ENCODE data around the gene KLK10.

KLK10 gene

GRCh38 chr19:51026554-51026831, 7.0 kb upstream of the KLK10 start, which contains the start of gene KLK11:
Gene KLK11, minus strand, starts transcription at chr19:51026616. Its CDS starts 985 bp downstream, at chr19:51025631.
- no peak for DNase-seq (ENCODE audit: low spot score)

GRCh38 chr19:51025809-51026553, 6.5 kb upstream of the KLK10 start:
- DNase-seq (ENCODE audit: low spot score) = no peak

- no peak for DNase-seq (ENCODE audit: low spot score)
These were observed 5.9 kb upstream of the KLK10 start for GRCh38 chr19:51025401-51025800.

- no peak for DNase-seq (ENCODE audit: low spot score)
These were observed 5.4 kb upstream of the KLK10 start for GRCh38 chr19:51024924-51025323.

- no peak for DNase-seq (ENCODE audit: low spot score)
These were observed 4.4 kb upstream of the KLK10 start for GRCh38 chr19:51023946-51024345.

GRCh38 chr19:51022526-51022925, 3.0 kb upstream of the KLK10 start:
- DNase-seq (ENCODE audit: low spot score) = no peak

- peak; percentile 19 for DNase-seq (ENCODE audit: low spot score)
These were observed 1.6 kb upstream of the KLK10 start for GRCh38 chr19:51020988-51021651.

GRCh38 chr19:51018745-51019543, 565 bp downstream of the KLK10 start:
- DNase-seq (ENCODE audit: low spot score) = no peak

- DNase-seq (ENCODE audit: low spot score) = peak; percentile 15
These were observed 2.5 kb downstream of the KLK10 start for GRCh38 chr19:51016798-51017683.

- no peak for DNase-seq (ENCODE audit: low spot score)
These were observed 3.7 kb downstream of the KLK10 start for GRCh38 chr19:51015691-51016267.

- DNase-seq (ENCODE audit: low spot score) = no peak
These were observed 5.3 kb downstream of the KLK10 start for GRCh38 chr19:51014242-51014641.

GRCh38 chr19:51012661-51013190, 6.8 kb downstream of the KLK10 start:
- DNase-seq (ENCODE audit: low spot score) = no peak

GRCh38 chr19:51010066-51010795, 9.3 kb downstream of the KLK10 start:
- DNase-seq (ENCODE audit: low spot score) = no peak

GRCh38 chr19:51009061-51009891, 10.2 kb downstream of the KLK10 start:
- no peak for DNase-seq (ENCODE audit: low spot score)

- DNase-seq (ENCODE audit: low spot score) = no peak
These were observed 12.0 kb downstream of the KLK10 start for GRCh38 chr19:51007488-51007887.

- no peak for DNase-seq (ENCODE audit: low spot score)
These were observed 13.1 kb downstream of the KLK10 start for GRCh38 chr19:51006406-51006805.

- DNase-seq (ENCODE audit: low spot score) = no peak
These were observed 14.3 kb downstream of the KLK10 start for GRCh38 chr19:51005248-51005647.

GRCh38 chr19:51003316-51003715, 16.2 kb downstream of the KLK10 start:
- no peak for DNase-seq (ENCODE audit: low spot score)
